K562 (cell line): Measurements from ENCODE around the gene MN1. TPM values are rescaled to one million over a fixed set of nuclear protein-coding genes. Genes with fewer than 3 reads are reported as not detected.

ENCODE experiments used
- ATF1 ChIP-seq, 2 experiments: fragments of 450-650 bp in 1 of 2; IDR thresholded peaks; 2 replicates each; pipeline ENCODE4 v1.6.1; 2016; ENCODE audit warnings: missing compliant biosample characterization in 1 of 2, missing genetic modification characterization in 1 of 2
- FOXM1 ChIP-seq, 2 experiments: fragments of 450-650 bp in 1 of 2; sonication (generic) in 1 of 2; formaldehyde crosslinking in 1 of 2; IDR thresholded peaks; 2 replicates each; pipeline versions ENCODE4 v1.6.1 to v1.9.0; 2017 to 2022; ENCODE audit warnings: low read depth in 2 of 2, mild to moderate bottlenecking in 2 of 2, missing genetic modification reagents in 1 of 2, moderate library complexity in 1 of 2
- NR2C1 ChIP-seq, 2 experiments: fragments of 450-650 bp; IDR thresholded peaks; 2 replicates each; pipeline ENCODE4 v1.6.1; 2017; ENCODE audit warnings: mild to moderate bottlenecking in 2 of 2, antibody characterized with exemption in 1 of 2, inconsistent platforms in 1 of 2, missing compliant biosample characterization in 1 of 2, missing genetic modification characterization in 1 of 2
- PRDM10 ChIP-seq: fragments of 450-650 bp; IDR thresholded peaks from 2 replicates; pipeline ENCODE4 v1.6.1; 2018; ENCODE audit not compliant: partially characterized antibody
- ZBTB40 ChIP-seq, 2 experiments: fragments of 450-650 bp in 1 of 2; sonication (generic) in 1 of 2; formaldehyde crosslinking in 1 of 2; IDR thresholded peaks; 2 replicates each; pipeline versions ENCODE4 v1.7.1 to v1.9.0; 2016 to 2022; ENCODE audit warnings: inconsistent platforms in 1 of 2, mild to moderate bottlenecking in 1 of 2, missing genetic modification reagents in 1 of 2
- polyA plus RNA-seq, 8 experiments: library from polyadenylated mRNA; depleted of rRNA in 4 of 8; stranded (reverse) in 5 of 8; unstranded in 3 of 8; fragments of >200 nt; fragmentation: Nextera tagmentation in 2 of 8; fragmentation: Illumina TruSeq in 1 of 8; extraction: Ambion mirVana in 2 of 8; extraction: Trizol in 1 of 8; gene quantifications; 2 replicates each; pipeline versions ENCODE4 v1.2.1 to v1.2.3, GENCODE V29; 2011 to 2014; ENCODE audit warnings: inconsistent platforms in 1 of 8, missing spikeins in 1 of 8
- total RNA-seq, 7 experiments: library from RNA; depleted of rRNA in 6 of 7; stranded (reverse); fragments of >200 nt in 6 of 7; fragmentation: Illumina TruSeq in 2 of 7; extraction: Trizol in 2 of 7; gene quantifications; 2 replicates each; pipeline versions ENCODE4 v1.2.1 to v1.2.3, GENCODE V29; 2011 to 2021; ENCODE audit warnings: low replicate concordance in 1 of 7

The MN1 gene
- total and polyA plus RNA-seq, 9 of the 15 experiments (the other 6 are each of a cell fraction or from before 2014, with no cell fraction given): under 0.01 to 0.05 (median 0.03) TPM; not detected in 5

GRCh38 chr22:27764722-27765236, 36.8 kb downstream of the MN1 start (continued):
- TF ChIP-seq ZBTB40 (IDR thresholded peaks at IDR 0.05) (peak; percentile 92), ZBTB40 (CRISPR knock-in tag; IDR thresholded peaks at IDR 0.05) (peak; percentile 76), FOXM1 (IDR thresholded peaks at IDR 0.05; ENCODE audit: low read depth) (no peak), FOXM1 (CRISPR knock-in tag; IDR thresholded peaks at IDR 0.05; ENCODE audit: low read depth) (no peak), NR2C1 (IDR thresholded peaks at IDR 0.05) (no peak), NR2C1 (tag; IDR thresholded peaks at IDR 0.05) (0 out of 2 replicates have a peak, but pooled peaks have one; percentile 15), ATF1 (CRISPR knock-in tag; IDR thresholded peaks at IDR 0.05) (no peak), ATF1 (tag; IDR thresholded peaks at IDR 0.05) (no peak), PRDM10 (no peak)
- TF ChIP-seq, all 486 proteins: peak for 2
